Measurements from ENCODE around the gene RPS16.

- TF ChIP-seq CTCF (IDR thresholded peaks at IDR 0.05) = no peak
- TF ChIP-seq POLR2A (IDR thresholded peaks at IDR 0.05) = no peak
Measured at GRCh38 chr19:39430675-39431593, 4.8 kb downstream of the RPS16 start.

Data from prostate gland (tissue), 2 donors.